LNCaP clone FGC (cell line): Measurements from ENCODE around the gene NEU1.

Experiments used
- DNase-seq: peaks from one replicate; pipeline ENCODE4 v3.0.0-alpha.2; 2011; ENCODE audit warnings: low read depth
- H3K4me3 ChIP-seq: 2 replicates; pipeline ENCODE4 v1.5.1; 2011; ENCODE audit warnings: mild to moderate bottlenecking, low read depth, low read length, control low read depth
- CTCF ChIP-seq: IDR thresholded peaks from 2 replicates; pipeline ENCODE4 v1.5.1; 2012; ENCODE audit warnings: mild to moderate bottlenecking; ENCODE audit not compliant: control insufficient read depth, insufficient read depth; ENCODE audit errors: extremely low read depth

NEU1 gene

GRCh38 chr6:31899215-31899614 is 36.6 kb upstream of the NEU1 start:
- no peak overlapping the region for H3K4me3 ChIP-seq
- TF ChIP-seq CTCF: no peak
- DNase-seq: no peak

GRCh38 chr6:31898383-31899011 is 35.9 kb upstream of the NEU1 start:
- TF ChIP-seq CTCF: no peak
- no peak for DNase-seq
- peak overlapping the region; percentile 89 for H3K4me3 ChIP-seq

- no peak for DNase-seq
- TF ChIP-seq CTCF: 0 out of 2 replicates have a peak, but pooled peaks have one; percentile 0
Observed at GRCh38 chr6:31897612-31898382, 35.2 kb upstream of the NEU1 start, which contains the start of gene EHMT2. TSS of gene EHMT2 (minus strand) at chr6:31897698. CDS start at chr6:31897677, 21 bp downstream.

GRCh38 chr6:31896856-31897611 is 34.4 kb upstream of the NEU1 start:
- TF ChIP-seq CTCF: no peak
- no peak for DNase-seq
- peak overlapping the region; percentile 89 for H3K4me3 ChIP-seq

More at GRCh38 chr6:31897612-31898382, 35.2 kb upstream of the NEU1 start, which contains the start of gene EHMT2:
- H3K4me3 ChIP-seq: peak within 1 kb of the TSS; percentile 89

- no peak for TF ChIP-seq CTCF
- no peak for DNase-seq
- H3K4me3 ChIP-seq: peak overlapping the region; percentile 89
Observed at GRCh38 chr6:31896493-31896855, 33.9 kb upstream of the NEU1 start.

- H3K4me3 ChIP-seq: no peak overlapping the region
- TF ChIP-seq CTCF: no peak
- no peak for DNase-seq
Observed at GRCh38 chr6:31892821-31893220, 30.2 kb upstream of the NEU1 start.
